Ovary (tissue), 9 donors: Measurements from ENCODE around the gene ATF1. TPM values are rescaled to one million over a fixed set of nuclear protein-coding genes. Genes with fewer than 3 reads are reported as not detected.

Experiments used
- DNase-seq, 5 donors: peaks; one replicate each; pipeline ENCODE4 v3.0.0-alpha.2; 2019 to 2020
- H3K27ac ChIP-seq, 2 donors: fragments of 200-600 bp; one replicate each; pipeline versions ENCODE4 v1.5.1 to v1.8.0; 2019 to 2022
- H3K27me3 ChIP-seq: fragments of 200-600 bp; one replicate; pipeline ENCODE4 v1.8.0; 2022
- H3K36me3 ChIP-seq: fragments of 200-600 bp; sonication (generic); one replicate; pipeline ENCODE4 v1.5.1; 2019
- H3K4me1 ChIP-seq: one replicate; pipeline ENCODE4 v1.8.1; 2013; ENCODE audit warnings: mild to moderate bottlenecking, moderate library complexity; ENCODE audit not compliant: insufficient read depth
- H3K4me3 ChIP-seq: fragments of 200-600 bp; sonication (generic); one replicate; pipeline ENCODE4 v1.5.1; 2017
- H3K9me3 ChIP-seq, 2 donors: fragments of 200-600 bp in 1 of 2; sonication (generic) in 1 of 2; one replicate each; pipeline versions ENCODE4 v1.5.1 to v1.8.1; 2013 to 2019; ENCODE audit warnings: mild to moderate bottlenecking in 1 of 2, moderate library complexity in 1 of 2
- EP300 ChIP-seq: sonication (generic); formaldehyde crosslinking; IDR thresholded peaks from one replicate; pipeline ENCODE4 v1.6.1; 2017; ENCODE audit warnings: antibody characterized with exemption
- POLR2A ChIP-seq: fragments of 450-650 bp; IDR thresholded peaks from one replicate; pipeline ENCODE4 v1.6.1; 2017; ENCODE audit warnings: antibody characterized with exemption, mild to moderate bottlenecking, moderate library complexity
- WGBS, 3 donors: extraction: QIAGEN DNeasy Blood & Tissue Kit in 1 of 3; methylation state at CpG; one replicate each; pipeline versions ENCODE4 v1.1.5 to v1.1.7; 2013 to 2017; 5-methylcytosine and 5-hydroxymethylcytosine counted together
- intact Hi-C, 4 donors: fragments of 100-400 bp; cut with DNase I; formaldehyde crosslinking; loops; one replicate each; pipeline versions ENCODE4 v1.11.0 to v1.15.1; 2022 to 2023
- polyA plus RNA-seq, 2 donors: library from polyadenylated mRNA; stranded (reverse); fragments of 200-250 nt in 1 of 2; fragments of 350-450 nt in 1 of 2; fragmentation: Illumina TruSeq in 1 of 2; extraction: RNeasy Lipid Tissue Mini Kit (QIAGEN cat#74804) in 1 of 2; gene quantifications; one replicate each; pipeline ENCODE4 v1.2.3, GENCODE V29; 2013 to 2014
- total RNA-seq, 7 donors: library from RNA; depleted of rRNA in 2 of 7; stranded (reverse); fragments of >200 nt in 2 of 7; fragmentation: NEBNext Ultra II Directional in 3 of 7; extraction: Animal tissue kit (Norgen Biotek cat#: 25700) in 3 of 7; gene quantifications; one replicate each; pipeline versions ENCODE4 v1.1.0 to v1.2.4, GENCODE V29; 2016 to 2023
- TF ChIP-seq, protein P1 (sequence below), 3 donors: fragments of 450-650 bp in 2 of 3; fragments of 200-600 bp in 1 of 3; IDR thresholded peaks; one replicate each; pipeline versions ENCODE4 v1.5.1 to v1.8.0; 2016 to 2022; ENCODE audit warnings: antibody characterized with exemption in 3 of 3, mild to moderate bottlenecking in 1 of 3
- donor health status: DM: no; HTN: no; CAD: no; lungs with moderate emphysema.
- donor health status: DM: no; HTN: no; CAD: no.
- donor health status: Bipolar disorder and iron deficiency.
- donor health status: DM: yes; HTN: yes; CAD: no.
- donor health status: DM: no; HTN: no; CAD: no.
- donor health status: DM: yes; HTN: yes; CAD: no.

The ATF1 gene
- total and polyA plus RNA-seq, 9 donors: 17.9 to 55.6 (median 41.3) TPM

DNA sequence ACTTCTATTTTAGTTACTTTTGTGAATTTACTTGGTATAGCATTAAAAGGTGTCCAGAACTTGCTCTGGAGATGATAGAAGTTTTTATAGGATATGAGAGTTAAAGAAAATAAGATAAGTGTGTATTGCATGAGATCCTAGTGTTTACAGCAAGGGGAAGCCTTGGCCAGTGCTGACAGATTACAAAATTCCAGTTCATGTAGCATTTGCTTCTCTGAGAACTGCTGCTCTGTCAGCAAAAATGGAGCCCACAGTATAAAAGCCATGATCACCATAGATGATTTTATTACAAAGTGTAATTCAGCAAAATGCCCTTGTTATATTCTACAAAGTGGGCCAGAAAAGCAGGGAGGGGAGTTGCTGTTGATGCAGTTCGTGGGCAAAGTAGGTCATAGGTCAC, 40.0 kb upstream of the ATF1 start:
- no peak for DNase-seq
- H3K27me3 ChIP-seq: no peaks in the 10 kb centered on the region
- H3K4me3 ChIP-seq: no peak overlapping the region
- TF ChIP-seq, protein P1, sequence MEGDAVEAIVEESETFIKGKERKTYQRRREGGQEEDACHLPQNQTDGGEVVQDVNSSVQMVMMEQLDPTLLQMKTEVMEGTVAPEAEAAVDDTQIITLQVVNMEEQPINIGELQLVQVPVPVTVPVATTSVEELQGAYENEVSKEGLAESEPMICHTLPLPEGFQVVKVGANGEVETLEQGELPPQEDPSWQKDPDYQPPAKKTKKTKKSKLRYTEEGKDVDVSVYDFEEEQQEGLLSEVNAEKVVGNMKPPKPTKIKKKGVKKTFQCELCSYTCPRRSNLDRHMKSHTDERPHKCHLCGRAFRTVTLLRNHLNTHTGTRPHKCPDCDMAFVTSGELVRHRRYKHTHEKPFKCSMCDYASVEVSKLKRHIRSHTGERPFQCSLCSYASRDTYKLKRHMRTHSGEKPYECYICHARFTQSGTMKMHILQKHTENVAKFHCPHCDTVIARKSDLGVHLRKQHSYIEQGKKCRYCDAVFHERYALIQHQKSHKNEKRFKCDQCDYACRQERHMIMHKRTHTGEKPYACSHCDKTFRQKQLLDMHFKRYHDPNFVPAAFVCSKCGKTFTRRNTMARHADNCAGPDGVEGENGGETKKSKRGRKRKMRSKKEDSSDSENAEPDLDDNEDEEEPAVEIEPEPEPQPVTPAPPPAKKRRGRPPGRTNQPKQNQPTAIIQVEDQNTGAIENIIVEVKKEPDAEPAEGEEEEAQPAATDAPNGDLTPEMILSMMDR (IDR thresholded peaks at IDR 0.05): no peak
- TF ChIP-seq POLR2A: no peak
- no peak for TF ChIP-seq EP300
- no peaks in the 10 kb centered on the region for H3K36me3 ChIP-seq
- H3K4me1 ChIP-seq: no peaks in the 10 kb centered on the region
- intact Hi-C loops: no loop called here
- no peak overlapping the region for H3K27ac ChIP-seq
- WGBS, 3 donors: 28 to 46% (median 32%) methylated on average over 1 of the region's 1 CpG
- H3K9me3 ChIP-seq: no peaks in the 10 kb centered on the region

DNA sequence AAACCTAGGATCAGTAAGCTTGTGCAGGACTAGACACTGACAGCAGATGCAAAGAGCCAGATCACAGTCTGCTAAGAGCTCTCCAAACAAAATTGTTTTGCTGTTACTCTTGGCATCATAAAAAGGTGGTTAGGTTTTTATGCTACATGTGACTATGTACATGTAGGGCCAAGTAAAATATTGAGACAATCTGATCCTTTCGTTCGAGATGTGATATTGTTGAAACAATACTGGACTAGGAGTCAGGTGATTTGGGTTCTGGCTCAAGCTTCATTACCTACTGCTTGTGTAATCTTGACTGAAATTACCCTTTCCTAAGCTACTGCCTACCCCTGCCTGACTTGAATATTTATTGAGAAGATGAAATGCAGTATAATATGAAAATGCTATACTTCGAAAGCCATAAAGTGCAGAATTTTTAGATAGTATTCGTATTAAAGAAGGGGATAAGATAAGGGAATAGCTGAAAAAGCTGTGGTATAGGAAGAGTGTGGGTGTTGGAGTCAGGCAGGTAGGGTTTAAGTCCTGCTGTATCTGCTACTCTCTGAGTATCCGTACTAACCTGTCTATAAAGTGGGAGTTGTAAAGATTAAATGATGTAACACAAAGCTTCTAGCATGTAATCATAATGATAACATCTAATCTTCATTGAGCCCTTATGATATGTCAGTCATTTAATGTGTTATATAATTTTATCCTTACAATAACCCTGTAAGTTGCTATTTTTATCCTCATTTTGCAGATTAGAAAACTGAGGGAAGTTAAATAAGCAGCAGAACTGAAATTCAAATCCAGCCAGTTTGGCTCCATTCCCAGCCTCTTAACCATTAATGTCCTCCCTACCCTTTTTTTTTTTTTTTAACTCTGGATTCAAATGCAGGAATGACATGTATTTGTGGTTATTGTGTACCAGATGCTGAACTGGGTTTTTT, 38.6 kb upstream of the ATF1 start:
- H3K4me1 ChIP-seq: no peaks in the 10 kb centered on the region
- no peak for DNase-seq
- H3K36me3 ChIP-seq: no peaks in the 10 kb centered on the region
- H3K27me3 ChIP-seq: no peaks in the 10 kb centered on the region
- intact Hi-C loops: no loop called here
- no peak overlapping the region for H3K27ac ChIP-seq
- TF ChIP-seq POLR2A (no peak), EP300 (no peak)
- TF ChIP-seq, protein P1 (IDR thresholded peaks at IDR 0.05): no peak
- H3K9me3 ChIP-seq: no peaks in the 10 kb centered on the region
- no peak overlapping the region for H3K4me3 ChIP-seq
- 63 to 78% (median 68%) methylated on average over 5 of the region's 5 CpGs for WGBS, 3 donors

- TF ChIP-seq, protein P1 (IDR thresholded peaks at IDR 0.05): no peak
- TF ChIP-seq POLR2A: no peak
- TF ChIP-seq EP300: no peak
- 87 to 92% (median 88%) methylated on average over 2 of the region's 2 CpGs for WGBS, 3 donors
- no peak overlapping the region for H3K4me3 ChIP-seq
- no peaks in the 10 kb centered on the region for H3K9me3 ChIP-seq
- DNase-seq: no peak
- intact Hi-C loops: no loop called here
- no peaks in the 10 kb centered on the region for H3K36me3 ChIP-seq
- H3K27ac ChIP-seq: no peak overlapping the region
- no peaks in the 10 kb centered on the region for H3K27me3 ChIP-seq
- no peaks in the 10 kb centered on the region for H3K4me1 ChIP-seq
Observed at GRCh38 chr12:50727466-50727865, 36.4 kb upstream of the ATF1 start.

- Histone ChIP-seq H3K9me3 (no peaks in the 10 kb centered on the region), H3K27me3 (no peaks in the 10 kb centered on the region), H3K4me3 (no peak overlapping the region), H3K36me3 (no peaks in the 10 kb centered on the region), H3K4me1 (no peaks in the 10 kb centered on the region), H3K27ac (no peak overlapping the region)
- intact Hi-C loops: no loop called here
- no peak for TF ChIP-seq POLR2A
- no peak for TF ChIP-seq EP300
- 54 to 60% (median 57%) methylated on average over 7 of the region's 7 CpGs for WGBS, 3 donors
- no peak for DNase-seq
Observed at GRCh38 chr12:50728417-50728816, 35.5 kb upstream of the ATF1 start.

- no peaks in the 10 kb centered on the region for H3K36me3 ChIP-seq
- H3K9me3 ChIP-seq: no peaks in the 10 kb centered on the region
- H3K4me1 ChIP-seq: no peaks in the 10 kb centered on the region
- no peak for DNase-seq
- TF ChIP-seq, protein P1 (IDR thresholded peaks at IDR 0.05): no peak
- no peak for TF ChIP-seq EP300
- TF ChIP-seq POLR2A: no peak
- intact Hi-C loops: no loop called here
- no peak overlapping the region for H3K27ac ChIP-seq
- no peaks in the 10 kb centered on the region for H3K27me3 ChIP-seq
- WGBS, 3 donors: 49 to 63% (median 52%) methylated on average over 4 of the region's 4 CpGs
- no peak overlapping the region for H3K4me3 ChIP-seq
Observed at GRCh38 chr12:50728841-50729240, 35.1 kb upstream of the ATF1 start.
